Activated CD4-positive, alpha-beta T cell treated with anti-CD3 and anti-CD28 coated beads, Interleukin-2, amount 10 ng/mL, durations not matched to agents 7 days and 5 days (primary cell): ENCODE data around the gene ROBO1. TPM values are rescaled to one million over a fixed set of nuclear protein-coding genes. Genes with fewer than 3 reads are reported as not detected.

Source experiments
- CTCF ChIA-PET: fragments of 350-600 bp; sonication (Branson Sonifier 250); formaldehyde crosslinking; loops from one replicate; lab custom pipeline; 2021; ENCODE audit warnings: antibody characterized with exemption; lab: Charles Lee
- POLR2A ChIA-PET: fragments of 350-600 bp; sonication (Branson Sonifier 250); formaldehyde crosslinking; loops from one replicate; lab custom pipeline; 2021; ENCODE audit warnings: antibody characterized with exemption; lab: Charles Lee
- DNase-seq: peaks from one replicate; pipeline ENCODE4 v3.0.0-alpha.2; 2020
- H3K27ac Mint-ChIP-seq: one replicate; pipeline ENCODE4 v1.8.0; 2021; ENCODE audit warnings: mild to moderate bottlenecking, moderate library complexity, mixed read lengths
- H3K27me3 Mint-ChIP-seq: one replicate; pipeline ENCODE4 v1.8.0; 2021; ENCODE audit warnings: mixed read lengths
- H3K36me3 Mint-ChIP-seq: one replicate; pipeline ENCODE4 v1.8.0; 2021; ENCODE audit warnings: low read depth, mixed read lengths
- H3K4me1 Mint-ChIP-seq: one replicate; pipeline ENCODE4 v1.8.0; 2021; ENCODE audit warnings: mixed read lengths
- H3K4me3 Mint-ChIP-seq: one replicate; pipeline ENCODE4 v1.8.0; 2021; ENCODE audit warnings: mild to moderate bottlenecking, moderate library complexity, mixed read lengths
- H3K9me3 Mint-ChIP-seq: one replicate; pipeline ENCODE4 v1.8.0; 2021; ENCODE audit warnings: mixed read lengths
- total RNA-seq, 2 experiments: library from RNA; stranded (reverse); gene quantifications; one replicate each; pipeline ENCODE4 v1.2.3, GENCODE V29; 2021

ROBO1 gene
- total RNA-seq, 2 experiments from 2014 or later = 0.55 to 0.62 TPM

DNA sequence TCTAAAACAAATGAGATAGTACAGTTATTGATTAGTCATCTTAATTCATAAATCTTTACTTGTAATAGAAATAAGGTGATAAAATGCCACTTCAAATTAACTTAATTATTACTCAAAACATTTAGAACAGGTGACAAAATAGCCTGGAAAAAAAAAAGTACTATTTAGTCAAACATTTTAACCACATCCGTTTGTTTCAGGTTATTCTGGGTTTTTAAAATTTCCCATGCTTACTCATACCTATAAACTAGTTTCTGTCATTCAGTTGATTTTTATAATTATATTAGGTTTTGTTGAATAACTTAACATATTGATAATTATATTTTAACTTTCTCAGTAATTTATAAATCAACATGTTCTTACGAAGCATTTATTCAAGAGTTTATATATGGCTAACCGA, 483.0 kb downstream of the ROBO1 start:
- Mint-ChIP-seq H3K27me3 (no peaks in the 10 kb centered on the region), H3K36me3 (no peaks in the 10 kb centered on the region), H3K4me3 (no peak overlapping the region), H3K9me3 (peaks cover 4% of the 10 kb centered on the region), H3K4me1 (no peaks in the 10 kb centered on the region), H3K27ac (no peak overlapping the region)
- ChIA-PET CTCF (no interaction called here), POLR2A (no interaction called here)
- DNase-seq = no peak

DNA sequence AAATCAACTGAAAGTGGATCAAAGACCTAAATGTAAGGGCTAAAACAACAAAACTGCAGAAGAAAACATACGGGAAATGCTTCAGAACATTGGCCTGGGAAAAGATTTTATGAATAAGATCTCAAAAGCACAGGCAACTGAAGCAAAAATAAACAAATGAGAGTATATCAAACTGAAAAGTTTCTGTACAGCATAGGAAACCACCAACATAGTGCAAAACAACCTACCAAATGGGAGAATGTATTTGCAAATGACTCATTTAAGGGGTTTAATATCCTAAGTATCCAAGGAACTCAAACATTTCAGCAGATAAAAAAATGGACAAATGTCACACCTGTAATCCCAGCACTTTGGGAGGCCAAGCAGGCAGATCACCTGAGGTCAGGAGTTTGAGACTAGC, 489.1 kb downstream of the ROBO1 start:
- no peaks in the 10 kb centered on the region for H3K27me3 Mint-ChIP-seq
- no peak for DNase-seq
- H3K27ac Mint-ChIP-seq = no peak overlapping the region
- no peak overlapping the region for H3K4me3 Mint-ChIP-seq
- no peaks in the 10 kb centered on the region for H3K36me3 Mint-ChIP-seq
- CTCF ChIA-PET = interaction anchor here (0.5 kb wide), 1 partner anchor 757 kb away, joined by 3 read pairs; no protein-coding TSS in a partner anchor
- H3K4me1 Mint-ChIP-seq = no peaks in the 10 kb centered on the region
- POLR2A ChIA-PET = no interaction called here
- peaks cover 4% of the 10 kb centered on the region for H3K9me3 Mint-ChIP-seq

DNA sequence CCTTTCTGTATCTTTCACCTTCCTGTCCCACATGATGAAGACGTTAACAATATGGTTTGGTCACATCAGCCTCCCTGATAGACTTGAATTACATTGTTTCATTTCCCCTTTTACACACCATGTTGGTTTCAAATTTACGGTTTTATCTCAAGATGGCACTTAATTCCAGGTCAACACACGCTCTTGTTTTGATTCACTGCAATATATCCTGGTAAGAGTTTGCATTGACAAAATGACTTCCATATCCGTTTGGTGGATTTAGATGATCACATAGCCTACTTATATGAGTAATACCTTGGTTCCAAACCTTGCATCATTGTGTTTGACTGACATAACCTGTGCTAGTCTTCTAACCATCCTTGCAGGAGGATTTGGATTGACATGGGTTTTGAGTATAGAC, 499.4 kb downstream of the ROBO1 start:
- CTCF ChIA-PET = no interaction called here
- H3K9me3 Mint-ChIP-seq = peaks cover 2% of the 10 kb centered on the region
- POLR2A ChIA-PET = no interaction called here
- no peaks in the 10 kb centered on the region for H3K27me3 Mint-ChIP-seq
- H3K4me1 Mint-ChIP-seq = no peaks in the 10 kb centered on the region
- H3K36me3 Mint-ChIP-seq = no peaks in the 10 kb centered on the region
- no peak overlapping the region for H3K27ac Mint-ChIP-seq
- DNase-seq = no peak
- H3K4me3 Mint-ChIP-seq = no peak overlapping the region

DNA sequence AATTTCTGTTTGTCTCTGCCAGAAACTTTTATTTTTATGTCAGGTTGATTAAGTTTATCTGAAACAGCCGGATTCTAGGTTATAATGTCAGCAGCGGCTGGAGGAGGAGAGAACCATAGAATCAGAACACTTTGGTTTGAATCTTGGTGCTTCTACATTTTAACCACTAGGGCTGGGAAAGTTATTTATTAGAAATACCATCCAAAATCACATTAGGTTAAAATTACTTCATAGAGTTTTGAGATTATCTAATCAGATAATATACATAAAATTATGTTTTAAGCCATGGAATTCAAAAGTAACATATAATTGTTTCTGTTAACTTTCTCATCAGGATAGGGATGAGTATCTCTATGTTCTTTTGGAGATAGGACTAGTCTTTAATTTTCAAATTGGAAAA, 502.9 kb downstream of the ROBO1 start:
- Mint-ChIP-seq H3K4me3 (no peak overlapping the region), H3K27me3 (no peaks in the 10 kb centered on the region), H3K9me3 (no peaks in the 10 kb centered on the region), H3K27ac (no peak overlapping the region), H3K36me3 (no peaks in the 10 kb centered on the region), H3K4me1 (no peaks in the 10 kb centered on the region)
- POLR2A ChIA-PET = no interaction called here
- no peak for DNase-seq
- CTCF ChIA-PET = no interaction called here

DNA sequence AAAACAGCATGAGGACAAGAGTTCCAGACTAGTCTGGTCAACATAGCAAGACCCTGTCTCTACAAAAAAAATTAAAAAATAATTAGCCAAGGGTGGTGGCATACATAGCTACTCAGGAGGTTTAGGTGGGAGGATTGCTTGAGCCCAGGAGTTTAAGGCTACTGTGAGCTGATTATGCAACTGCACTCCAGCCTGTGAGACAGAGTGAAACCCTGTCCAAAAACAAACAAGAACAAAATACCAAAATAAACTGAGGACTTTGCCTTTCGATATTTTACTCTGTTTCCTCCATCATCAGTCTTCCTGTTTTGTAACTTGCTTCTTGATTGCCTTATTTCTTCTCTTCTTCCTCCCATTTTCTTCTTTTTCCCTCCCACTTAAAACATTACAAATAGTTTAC, 504.4 kb downstream of the ROBO1 start:
- Mint-ChIP-seq H3K27ac (no peak overlapping the region), H3K36me3 (no peaks in the 10 kb centered on the region), H3K27me3 (no peaks in the 10 kb centered on the region), H3K4me3 (no peak overlapping the region), H3K4me1 (no peaks in the 10 kb centered on the region), H3K9me3 (no peaks in the 10 kb centered on the region)
- CTCF ChIA-PET = no interaction called here
- no peak for DNase-seq
- POLR2A ChIA-PET = no interaction called here

DNA sequence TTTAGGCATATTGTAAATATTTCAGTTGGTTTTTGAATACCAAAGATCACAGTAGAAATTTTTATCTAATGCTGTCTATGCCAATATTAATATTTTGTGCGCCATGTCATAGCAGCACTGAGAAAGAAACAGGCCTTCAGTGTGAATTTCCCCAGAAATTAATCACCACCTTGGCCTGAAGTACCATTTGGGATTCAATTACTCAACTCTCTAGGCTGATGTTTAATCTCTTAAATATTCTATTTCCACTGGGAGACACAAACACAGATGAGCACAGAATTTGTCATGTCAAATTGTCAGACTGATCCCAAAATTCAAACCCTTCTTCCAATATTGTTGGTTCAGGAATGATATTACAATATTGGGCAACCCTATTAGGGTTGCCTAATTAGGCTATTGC, 509.3 kb downstream of the ROBO1 start:
- no peaks in the 10 kb centered on the region for H3K9me3 Mint-ChIP-seq
- H3K36me3 Mint-ChIP-seq = no peaks in the 10 kb centered on the region
- no peak overlapping the region for H3K4me3 Mint-ChIP-seq
- POLR2A ChIA-PET = no interaction called here
- no peak for DNase-seq
- H3K27ac Mint-ChIP-seq = no peak overlapping the region
- H3K27me3 Mint-ChIP-seq = no peaks in the 10 kb centered on the region
- no peaks in the 10 kb centered on the region for H3K4me1 Mint-ChIP-seq
- CTCF ChIA-PET = no interaction called here

DNA sequence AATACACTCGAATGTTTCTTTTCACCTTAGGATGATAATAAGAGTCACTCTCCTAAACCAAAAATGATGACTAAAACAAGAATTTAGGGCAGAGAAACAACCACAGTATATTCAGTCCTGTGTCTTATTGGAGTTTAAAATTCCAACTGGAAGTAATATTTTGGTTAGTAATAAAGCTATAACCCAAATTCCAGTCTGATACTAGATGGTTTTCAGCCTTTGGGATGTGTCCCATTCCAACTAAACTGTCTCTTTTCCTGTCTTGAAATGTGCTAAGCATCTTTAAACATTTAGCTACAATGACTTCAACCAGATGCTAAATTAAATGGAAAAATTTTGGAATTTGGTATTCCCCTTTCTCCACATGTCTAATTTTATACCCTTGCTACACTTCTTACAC, 510.0 kb downstream of the ROBO1 start:
- H3K9me3 Mint-ChIP-seq = no peaks in the 10 kb centered on the region
- H3K36me3 Mint-ChIP-seq = no peaks in the 10 kb centered on the region
- H3K4me1 Mint-ChIP-seq = no peaks in the 10 kb centered on the region
- POLR2A ChIA-PET = no interaction called here
- no peak for DNase-seq
- CTCF ChIA-PET = no interaction called here
- H3K27me3 Mint-ChIP-seq = no peaks in the 10 kb centered on the region
- H3K27ac Mint-ChIP-seq = no peak overlapping the region
- no peak overlapping the region for H3K4me3 Mint-ChIP-seq

DNA sequence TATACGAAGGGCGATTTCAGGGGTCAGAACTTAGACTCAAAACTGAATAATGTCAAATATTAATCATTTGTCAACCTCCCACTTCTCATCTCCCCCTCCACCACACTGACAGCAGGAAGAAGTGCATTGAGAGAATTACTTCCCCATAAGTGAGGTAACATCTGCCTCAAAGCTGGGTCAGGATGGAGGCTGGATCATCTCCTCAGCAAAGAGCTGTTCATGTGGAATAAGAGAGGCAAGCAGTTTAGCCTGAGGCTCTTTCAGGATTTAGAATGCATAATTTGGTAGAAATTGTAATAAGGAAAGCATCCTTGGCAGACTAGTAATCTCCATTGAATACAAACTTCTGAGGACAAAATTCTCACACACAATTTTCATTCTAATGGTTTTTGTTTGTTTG, 512.1 kb downstream of the ROBO1 start:
- CTCF ChIA-PET = no interaction called here

DNA sequence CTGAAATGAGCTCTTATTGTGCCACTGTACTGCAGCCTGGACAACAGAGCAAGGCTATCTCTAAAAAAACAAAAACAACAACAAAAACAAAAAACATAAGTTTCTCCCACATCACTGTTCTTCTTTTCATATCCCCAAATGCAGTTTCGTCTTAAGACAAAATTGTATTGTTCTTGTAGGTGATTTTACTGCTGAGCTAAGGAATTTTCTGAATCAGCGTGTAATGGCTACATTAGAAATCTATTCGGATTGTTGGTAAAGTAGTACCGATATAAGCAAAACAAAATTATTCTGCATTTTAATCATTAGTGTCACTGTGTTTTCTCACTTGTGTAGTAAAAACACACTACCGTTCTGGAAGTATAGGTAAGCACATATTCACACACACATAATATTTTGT, 512.5 kb downstream of the ROBO1 start:
- Mint-ChIP-seq H3K36me3 (no peaks in the 10 kb centered on the region), H3K4me1 (no peaks in the 10 kb centered on the region), H3K27me3 (no peaks in the 10 kb centered on the region), H3K27ac (no peak overlapping the region), H3K9me3 (no peaks in the 10 kb centered on the region), H3K4me3 (no peak overlapping the region)
- DNase-seq = no peak
- ChIA-PET CTCF (no interaction called here), POLR2A (no interaction called here)

More for the DNA sequence above, 512.1 kb downstream of the ROBO1 start:
- POLR2A ChIA-PET = no interaction called here
- Mint-ChIP-seq H3K9me3 (no peaks in the 10 kb centered on the region), H3K4me3 (no peak overlapping the region), H3K4me1 (no peaks in the 10 kb centered on the region), H3K27me3 (no peaks in the 10 kb centered on the region), H3K36me3 (no peaks in the 10 kb centered on the region), H3K27ac (no peak overlapping the region)
- no peak for DNase-seq

DNA sequence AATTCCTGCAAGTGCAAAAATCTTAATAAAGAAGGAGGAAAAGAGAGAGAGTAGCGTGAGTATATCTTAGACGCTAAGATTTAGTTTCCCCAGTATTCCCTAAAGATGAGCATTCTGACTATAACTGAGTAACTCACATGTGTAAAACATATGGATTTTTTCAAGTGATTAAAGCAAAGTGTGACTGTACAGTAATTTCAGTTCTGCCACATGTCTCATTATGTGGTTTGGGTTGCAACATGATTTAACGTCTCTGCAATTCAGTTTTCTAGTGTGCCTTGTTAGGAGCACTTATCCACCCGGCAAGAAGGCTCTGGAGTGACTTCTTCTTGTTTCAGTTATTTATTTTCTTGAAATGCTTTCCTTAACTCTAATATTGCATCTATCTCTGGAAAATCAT, 514.1 kb downstream of the ROBO1 start:
- ChIA-PET POLR2A (no interaction called here), CTCF (no interaction called here)
- Mint-ChIP-seq H3K27me3 (no peaks in the 10 kb centered on the region), H3K4me1 (no peaks in the 10 kb centered on the region), H3K4me3 (no peak overlapping the region), H3K36me3 (no peaks in the 10 kb centered on the region), H3K9me3 (peaks cover 5% of the 10 kb centered on the region), H3K27ac (no peak overlapping the region)
- DNase-seq = no peak

DNA sequence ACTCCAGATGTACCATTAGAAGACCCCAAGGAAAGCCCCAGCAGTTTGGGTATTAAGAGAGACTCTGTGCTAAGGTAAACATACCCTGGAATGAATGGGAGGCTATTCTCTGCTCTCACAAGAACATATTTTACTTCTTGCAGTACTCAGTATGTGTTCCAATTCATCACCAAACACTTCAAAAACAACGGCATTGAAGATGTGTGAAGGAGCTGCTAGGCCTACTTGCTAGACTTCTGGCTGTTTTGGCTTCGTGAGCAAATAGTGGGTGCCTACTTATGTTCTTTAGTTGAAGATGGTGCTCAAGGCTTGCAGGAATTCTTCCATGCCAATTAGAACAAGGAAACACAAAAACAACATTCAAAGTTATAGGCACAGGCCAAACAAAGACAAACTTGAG, 514.5 kb downstream of the ROBO1 start:
- ChIA-PET POLR2A (no interaction called here), CTCF (no interaction called here)
- Mint-ChIP-seq H3K9me3 (peaks cover 5% of the 10 kb centered on the region), H3K27ac (no peak overlapping the region), H3K4me3 (no peak overlapping the region), H3K4me1 (no peaks in the 10 kb centered on the region), H3K27me3 (no peaks in the 10 kb centered on the region), H3K36me3 (no peaks in the 10 kb centered on the region)
- no peak for DNase-seq

DNA sequence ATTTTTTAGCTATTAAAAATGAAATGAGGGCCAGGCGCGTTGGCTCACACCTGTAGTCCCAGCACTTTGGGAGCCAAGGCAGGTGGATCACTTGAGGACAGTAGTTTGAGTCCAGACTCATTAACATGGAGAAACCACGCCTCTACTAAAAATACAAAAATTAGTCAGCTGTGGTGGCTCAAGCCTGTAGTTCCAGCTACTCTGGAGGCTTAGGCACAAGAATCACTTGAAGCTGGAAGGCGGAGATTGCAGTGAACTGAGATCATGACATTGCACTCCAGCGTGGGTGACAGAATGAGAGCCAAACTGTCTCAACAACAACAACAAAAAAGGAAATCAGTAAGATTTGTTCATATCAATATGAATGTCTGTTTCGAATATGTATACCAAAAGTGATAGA, 517.1 kb downstream of the ROBO1 start:
- Mint-ChIP-seq H3K4me3 (no peak overlapping the region), H3K27me3 (no peaks in the 10 kb centered on the region), H3K36me3 (no peaks in the 10 kb centered on the region), H3K9me3 (peaks cover 5% of the 10 kb centered on the region), H3K4me1 (no peaks in the 10 kb centered on the region), H3K27ac (no peak overlapping the region)
- no peak for DNase-seq
- ChIA-PET POLR2A (no interaction called here), CTCF (no interaction called here)

DNA sequence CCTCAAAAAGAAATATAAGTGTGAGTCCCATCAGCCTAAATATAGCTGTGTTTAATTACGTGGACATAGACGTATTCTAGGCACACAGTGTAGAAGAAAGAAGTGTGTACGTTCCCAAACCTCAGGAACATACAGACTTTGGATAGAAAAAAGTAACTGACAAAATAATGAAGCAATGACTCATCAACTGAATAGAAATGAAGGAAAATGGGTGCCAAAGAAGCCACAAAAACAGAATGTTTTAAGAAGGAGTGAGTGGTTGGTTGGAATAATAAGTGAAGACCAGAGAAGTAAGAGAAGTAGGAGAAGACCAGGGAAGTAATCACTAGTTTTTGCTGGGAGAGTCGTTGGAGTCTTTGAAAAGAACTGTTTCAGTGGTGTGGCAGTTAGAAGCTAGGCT, 518.1 kb downstream of the ROBO1 start:
- ChIA-PET POLR2A (no interaction called here), CTCF (no interaction called here)
- Mint-ChIP-seq H3K9me3 (peaks cover 5% of the 10 kb centered on the region), H3K27me3 (no peaks in the 10 kb centered on the region), H3K36me3 (no peaks in the 10 kb centered on the region), H3K27ac (no peak overlapping the region), H3K4me1 (no peaks in the 10 kb centered on the region), H3K4me3 (no peak overlapping the region)
- no peak for DNase-seq

DNA sequence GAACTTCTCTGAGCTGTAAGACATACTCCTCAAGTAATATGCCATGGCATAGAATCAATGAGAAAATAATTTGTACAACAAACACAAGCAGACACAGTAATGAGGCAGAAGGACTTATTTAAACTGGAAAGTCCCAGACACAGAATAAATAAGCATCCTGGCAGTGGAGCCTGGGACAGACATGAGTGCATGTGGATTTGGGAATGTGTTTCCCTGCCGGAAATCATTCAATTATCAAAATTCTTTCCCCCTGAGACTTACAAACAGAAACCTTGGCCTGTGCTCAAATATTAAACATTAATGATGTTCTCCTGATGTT, 520.1 kb downstream of the ROBO1 start:
- no peak overlapping the region for H3K4me3 Mint-ChIP-seq
- H3K4me1 Mint-ChIP-seq = no peaks in the 10 kb centered on the region
- no peak overlapping the region for H3K27ac Mint-ChIP-seq
- peaks cover 8% of the 10 kb centered on the region for H3K9me3 Mint-ChIP-seq
- H3K36me3 Mint-ChIP-seq = no peaks in the 10 kb centered on the region
- POLR2A ChIA-PET = no interaction called here
- CTCF ChIA-PET = no interaction called here
- DNase-seq = no peak
- H3K27me3 Mint-ChIP-seq = no peaks in the 10 kb centered on the region
